ENCODE measurements around the gene BANP.

GRCh38 chr16:88015806-88016140, 64.5 kb downstream of the BANP start:
- TF ChIP-seq CTCF (IDR thresholded peaks at IDR 0.05), result no peak
- no peak for TF ChIP-seq POLR2A (IDR thresholded peaks at IDR 0.05)
- no peak for TF ChIP-seq POLR2AphosphoS5 (IDR thresholded peaks at IDR 0.05)

Data from breast epithelium (tissue), 3 donors.